Hematopoietic multipotent progenitor cell treated with erythropoietin and hydrocortisone succinate and interleukin-3 and kit ligand, for 17 days (in vitro differentiated cells): ENCODE measurements around the gene SOHLH1.

Experiments used
- DNase-seq: peaks from one replicate; pipeline ENCODE4 v3.0.0-alpha.2; 2015; ENCODE audit warnings: low spot score

Gene SOHLH1

GRCh38 chr9:135659252-135659651 lies 40.0 kb downstream of the SOHLH1 start:
- no peak for DNase-seq

- no peak for DNase-seq
Observed at GRCh38 chr9:135657416-135657815, 41.9 kb downstream of the SOHLH1 start.

- no peak for DNase-seq
Observed at GRCh38 chr9:135655317-135655716, 44.0 kb downstream of the SOHLH1 start.

GRCh38 chr9:135650408-135650807 lies 48.9 kb downstream of the SOHLH1 start:
- no peak for DNase-seq

- DNase-seq = no peak
Observed at GRCh38 chr9:135649508-135649907, 49.8 kb downstream of the SOHLH1 start.

- DNase-seq = no peak
Observed at GRCh38 chr9:135648494-135649410, 50.5 kb downstream of the SOHLH1 start.

- DNase-seq = no peak
Observed at GRCh38 chr9:135647884-135648283, 51.4 kb downstream of the SOHLH1 start.

GRCh38 chr9:135644631-135645218 lies 54.6 kb downstream of the SOHLH1 start:
- DNase-seq = no peak
